ENCODE results near the gene SPATA31D1.

Gene SPATA31D1

GRCh38 chr9:81971727-81972126, 16.8 kb upstream of the SPATA31D1 start:
- TF ChIP-seq CTCF (IDR thresholded peaks at IDR 0.05; ENCODE audit: extremely low read depth, insufficient read depth, missing control alignments): no peak
- in situ Hi-C loops (cut with MboI; ENCODE audit: low pct_unique_long_range_greater_than_20kb, low sequenced_read_pairs, unreplicated experiment): no loop called here
- no peak for DNase-seq (ENCODE audit: low spot score)

GRCh38 chr9:81974764-81975163, 13.8 kb upstream of the SPATA31D1 start:
- in situ Hi-C loops (cut with MboI; ENCODE audit: low pct_unique_long_range_greater_than_20kb, low sequenced_read_pairs, unreplicated experiment): no loop called here
- DNase-seq (ENCODE audit: low spot score): no peak
- no peak for TF ChIP-seq CTCF (IDR thresholded peaks at IDR 0.05; ENCODE audit: extremely low read depth, insufficient read depth, missing control alignments)

GRCh38 chr9:81976351-81976750, 12.2 kb upstream of the SPATA31D1 start:
- DNase-seq (ENCODE audit: low spot score): no peak
- in situ Hi-C loops (cut with MboI; ENCODE audit: low pct_unique_long_range_greater_than_20kb, low sequenced_read_pairs, unreplicated experiment): no loop called here
- TF ChIP-seq CTCF (IDR thresholded peaks at IDR 0.05; ENCODE audit: extremely low read depth, insufficient read depth, missing control alignments): no peak

- TF ChIP-seq CTCF (IDR thresholded peaks at IDR 0.05; ENCODE audit: extremely low read depth, insufficient read depth, missing control alignments): no peak
- in situ Hi-C loops (cut with MboI; ENCODE audit: low pct_unique_long_range_greater_than_20kb, low sequenced_read_pairs, unreplicated experiment): no loop called here
- no peak for DNase-seq (ENCODE audit: low spot score)
These were observed 9.4 kb upstream of the SPATA31D1 start for GRCh38 chr9:81979196-81979595.

GRCh38 chr9:81980568-81980967, 8.0 kb upstream of the SPATA31D1 start:
- no peak for DNase-seq (ENCODE audit: low spot score)
- TF ChIP-seq CTCF (IDR thresholded peaks at IDR 0.05; ENCODE audit: extremely low read depth, insufficient read depth, missing control alignments): no peak
- in situ Hi-C loops (cut with MboI; ENCODE audit: low pct_unique_long_range_greater_than_20kb, low sequenced_read_pairs, unreplicated experiment): no loop called here

- DNase-seq (ENCODE audit: low spot score): no peak
- in situ Hi-C loops (cut with MboI; ENCODE audit: low pct_unique_long_range_greater_than_20kb, low sequenced_read_pairs, unreplicated experiment): no loop called here
- no peak for TF ChIP-seq CTCF (IDR thresholded peaks at IDR 0.05; ENCODE audit: extremely low read depth, insufficient read depth, missing control alignments)
These were observed 6.7 kb upstream of the SPATA31D1 start for GRCh38 chr9:81981883-81982282.

GRCh38 chr9:81984928-81985327, 3.6 kb upstream of the SPATA31D1 start:
- in situ Hi-C loops (cut with MboI; ENCODE audit: low pct_unique_long_range_greater_than_20kb, low sequenced_read_pairs, unreplicated experiment): no loop called here
- TF ChIP-seq CTCF (IDR thresholded peaks at IDR 0.05; ENCODE audit: extremely low read depth, insufficient read depth, missing control alignments): no peak
- no peak for DNase-seq (ENCODE audit: low spot score)
